Measurements from ENCODE around the gene FBLN2.
"Not testable (repeated sequence)": the region's sequence is repeated elsewhere in the genome, so short reads cannot be mapped to it uniquely, and the experiment has no call there.

Gene FBLN2

GRCh38 chr3:13550791-13551360 is 2.0 kb downstream of the FBLN2 start:
- DNase-seq, result no peak

- DNase-seq, result no peak
Observed at GRCh38 chr3:13552857-13553652, 4.1 kb downstream of the FBLN2 start.

- DNase-seq, result no peak
Observed at GRCh38 chr3:13553686-13554085, 4.8 kb downstream of the FBLN2 start.

GRCh38 chr3:13555753-13556152 is 6.8 kb downstream of the FBLN2 start:
- no peak for DNase-seq

GRCh38 chr3:13556207-13556606 is 7.3 kb downstream of the FBLN2 start:
- no peak for DNase-seq

GRCh38 chr3:13556917-13557316 is 8.0 kb downstream of the FBLN2 start:
- no peak for DNase-seq

- DNase-seq, result no peak
Observed at GRCh38 chr3:13557417-13557816, 8.5 kb downstream of the FBLN2 start.

GRCh38 chr3:13557926-13558325 is 9.0 kb downstream of the FBLN2 start:
- DNase-seq, result no peak

- DNase-seq, result no peak
Observed at GRCh38 chr3:13558651-13559050, 9.7 kb downstream of the FBLN2 start.

GRCh38 chr3:13559764-13560525 is 11.0 kb downstream of the FBLN2 start:
- no peak for DNase-seq

GRCh38 chr3:13561376-13561775 is 12.5 kb downstream of the FBLN2 start:
- DNase-seq, result no peak

GRCh38 chr3:13561967-13562366 is 13.0 kb downstream of the FBLN2 start:
- DNase-seq, result no peak

GRCh38 chr3:13562421-13562820 is 13.5 kb downstream of the FBLN2 start:
- not testable (repeated sequence) for DNase-seq

- no peak for DNase-seq
Observed at GRCh38 chr3:13563321-13563720, 14.4 kb downstream of the FBLN2 start.

GRCh38 chr3:13563911-13564310 is 15.0 kb downstream of the FBLN2 start:
- DNase-seq, result no peak

- DNase-seq, result no peak
Observed at GRCh38 chr3:13564751-13565560, 16.0 kb downstream of the FBLN2 start.

- no peak for DNase-seq
Observed at GRCh38 chr3:13565581-13566452, 16.9 kb downstream of the FBLN2 start.

GRCh38 chr3:13566453-13566748 is 17.5 kb downstream of the FBLN2 start:
- DNase-seq, result no peak

GRCh38 chr3:13566769-13567310 is 17.9 kb downstream of the FBLN2 start:
- no peak for DNase-seq

- DNase-seq, result no peak
Observed at GRCh38 chr3:13567684-13568514, 19.0 kb downstream of the FBLN2 start.

GRCh38 chr3:13568515-13569028 is 19.6 kb downstream of the FBLN2 start:
- DNase-seq, result no peak

Measured in activated effector memory CD4-positive, alpha-beta T cell treated with anti-CD3 and anti-CD28 coated beads, Interleukin-2, amount 50 U/mL, for 16 hours (primary cell).